GM18909 (cell line): ENCODE results near the gene OSBPL7.

Experiments
- ATAC-seq: cut with Tn5 transposase; IDR thresholded peaks from one replicate; pipeline ENCODE4 v1.9.1; 2021; ENCODE audit warnings: mild to moderate bottlenecking; ENCODE audit not compliant: unreplicated experiment, poor library complexity

OSBPL7 gene

GRCh38 chr17:47808036-47808829 lies 13.4 kb downstream of the OSBPL7 start:
- no peak for ATAC-seq

- ATAC-seq, result no peak
Measured at GRCh38 chr17:47807421-47807820, 14.2 kb downstream of the OSBPL7 start.

GRCh38 chr17:47806913-47807255 lies 14.7 kb downstream of the OSBPL7 start:
- no peak for ATAC-seq

- ATAC-seq, result no peak
Measured at GRCh38 chr17:47806026-47806912, 15.3 kb downstream of the OSBPL7 start.

DNA sequence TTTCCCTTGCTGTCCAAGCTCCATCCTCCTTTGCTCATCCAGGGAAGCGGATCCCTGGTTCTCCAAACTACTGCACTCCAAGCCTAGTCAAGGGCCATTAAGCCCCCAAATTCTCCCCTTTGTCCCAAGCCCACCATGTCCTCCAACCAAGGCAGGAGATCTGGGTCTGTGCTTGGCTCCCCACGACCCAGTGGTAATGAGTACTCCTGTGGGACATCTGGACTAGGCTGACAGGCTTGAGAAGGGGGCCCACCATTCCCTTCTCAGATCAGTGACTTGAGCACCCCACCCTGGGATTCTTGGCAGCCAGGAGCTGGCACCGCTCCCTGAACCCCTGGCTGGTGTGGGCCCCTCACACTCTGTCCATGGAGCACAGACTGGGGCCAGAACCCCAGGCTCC lies 17.1 kb downstream of the OSBPL7 start:
- no peak for ATAC-seq

- no peak for ATAC-seq
Measured at GRCh38 chr17:47803751-47804150, 17.8 kb downstream of the OSBPL7 start.

DNA sequence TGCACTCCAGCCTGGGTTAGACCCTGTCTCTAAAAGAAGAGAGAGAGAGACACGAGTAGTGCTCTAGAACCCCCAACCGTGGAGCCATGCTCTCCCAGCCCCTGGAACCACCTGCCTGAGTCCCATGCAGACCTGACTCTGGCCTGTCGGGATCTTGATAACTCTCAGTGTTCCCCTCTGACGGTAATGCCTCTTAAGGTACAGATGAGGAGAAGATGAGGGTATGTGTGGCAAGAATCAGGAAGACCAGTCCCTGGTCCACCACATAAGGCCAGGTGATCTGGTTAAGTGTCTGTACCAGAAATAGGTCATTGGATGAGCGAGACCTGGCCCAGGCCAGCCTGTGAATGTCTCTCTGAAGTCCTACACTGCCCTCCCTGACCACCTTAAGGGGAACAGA lies 18.4 kb downstream of the OSBPL7 start:
- ATAC-seq, result no peak

- no peak for ATAC-seq
Measured at GRCh38 chr17:47802341-47803022, 19.1 kb downstream of the OSBPL7 start.

- no peak for ATAC-seq
Measured at GRCh38 chr17:47801906-47802305, 19.7 kb downstream of the OSBPL7 start.

- no peak for ATAC-seq
Measured at GRCh38 chr17:47801176-47801765, 20.3 kb downstream of the OSBPL7 start.

DNA sequence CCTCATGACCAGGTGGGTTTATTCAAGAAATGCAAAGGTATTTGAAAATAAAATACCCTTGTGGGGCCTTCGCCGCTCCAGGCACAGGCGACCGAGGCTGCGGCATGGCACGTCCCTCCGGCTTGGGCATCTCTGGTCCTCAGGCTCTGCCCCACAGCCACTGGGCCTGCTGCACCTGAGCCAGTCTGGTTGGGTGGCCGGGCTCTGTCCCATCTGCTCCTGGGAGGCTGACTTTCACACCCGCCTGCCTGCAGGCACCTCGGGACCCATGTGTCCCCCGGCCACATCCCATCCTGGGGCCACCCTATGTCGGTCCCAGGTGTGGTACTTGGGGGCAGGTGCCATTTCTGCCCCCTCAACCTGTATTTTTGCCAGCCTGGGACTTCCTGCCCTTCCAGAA lies 20.9 kb downstream of the OSBPL7 start:
- no peak for ATAC-seq

DNA sequence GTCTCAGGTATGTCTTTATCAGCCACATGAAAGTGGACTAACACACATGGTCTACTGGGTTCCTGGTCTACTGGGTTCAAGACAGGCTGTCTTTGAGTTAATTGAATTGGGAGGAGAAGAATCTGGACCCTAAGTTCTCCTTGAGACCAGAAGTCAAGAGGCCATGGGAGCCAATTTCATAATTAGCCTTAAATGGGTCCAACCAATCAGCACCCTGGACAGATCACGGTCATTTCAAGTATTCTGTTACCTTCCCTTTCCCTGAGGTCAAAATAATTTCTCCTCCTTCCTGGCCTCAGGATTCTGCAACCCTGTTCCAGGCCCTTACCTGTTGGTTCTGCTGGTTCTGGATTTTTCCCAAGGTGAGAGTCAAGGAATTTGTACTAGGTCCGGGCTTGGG lies 23.8 kb downstream of the OSBPL7 start:
- ATAC-seq, result no peak

- no peak for ATAC-seq
Measured at GRCh38 chr17:47792979-47793378, 28.6 kb downstream of the OSBPL7 start.

GRCh38 chr17:47792457-47792856 lies 29.1 kb downstream of the OSBPL7 start:
- ATAC-seq, result no peak

DNA sequence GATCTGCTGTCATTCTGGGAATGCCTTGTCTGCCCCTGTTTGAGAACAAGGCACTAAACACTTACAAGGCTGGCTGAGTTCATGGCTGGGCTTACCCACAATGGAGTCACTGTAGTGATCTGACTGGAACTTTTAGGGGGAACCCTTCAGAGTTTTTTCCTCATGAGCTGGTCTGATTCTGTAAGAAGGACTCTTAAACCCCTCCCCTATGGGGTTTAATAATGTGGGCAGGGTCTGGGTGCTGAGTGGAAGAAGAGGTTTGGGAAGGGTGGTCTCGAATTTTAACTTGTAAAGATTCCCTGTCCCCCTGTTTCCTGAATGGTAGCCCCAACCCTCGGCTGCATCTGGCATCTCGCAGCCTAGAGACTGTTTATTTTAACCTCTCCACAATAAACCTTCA lies 30.6 kb downstream of the OSBPL7 start:
- ATAC-seq, result no peak

GRCh38 chr17:47789611-47790561 lies 31.7 kb downstream of the OSBPL7 start:
- ATAC-seq, result no peak

DNA sequence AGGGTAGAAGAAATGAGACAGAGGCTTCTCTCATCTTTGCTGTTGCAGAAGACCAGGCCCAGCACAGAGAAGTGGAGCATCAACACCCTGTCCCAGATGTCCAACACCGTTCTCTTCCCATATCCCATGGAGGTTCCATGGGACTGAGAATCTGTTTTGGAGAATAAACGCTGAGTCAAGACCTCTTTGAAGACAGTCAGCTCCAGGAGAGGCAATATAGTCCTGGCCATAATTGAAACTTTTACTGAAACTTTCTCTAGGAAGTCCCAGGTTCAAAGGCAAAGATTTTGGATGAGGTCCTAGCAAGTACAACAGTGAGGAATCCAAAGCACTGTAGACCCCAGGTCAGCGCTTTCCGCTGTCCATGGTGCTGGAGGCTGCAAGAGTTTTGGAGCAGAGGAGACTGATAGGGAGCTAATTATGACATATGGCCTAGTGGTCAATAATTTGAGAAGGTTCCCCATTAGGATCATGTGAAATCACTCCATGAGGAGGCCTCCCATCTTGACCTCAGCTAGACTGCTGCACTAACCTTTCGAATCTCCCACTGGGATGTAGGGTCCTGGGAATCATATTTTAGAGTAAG lies 36.0 kb downstream of the OSBPL7 start:
- ATAC-seq, result no peak

GRCh38 chr17:47781397-47781796 lies 40.2 kb downstream of the OSBPL7 start:
- ATAC-seq, result no peak

DNA sequence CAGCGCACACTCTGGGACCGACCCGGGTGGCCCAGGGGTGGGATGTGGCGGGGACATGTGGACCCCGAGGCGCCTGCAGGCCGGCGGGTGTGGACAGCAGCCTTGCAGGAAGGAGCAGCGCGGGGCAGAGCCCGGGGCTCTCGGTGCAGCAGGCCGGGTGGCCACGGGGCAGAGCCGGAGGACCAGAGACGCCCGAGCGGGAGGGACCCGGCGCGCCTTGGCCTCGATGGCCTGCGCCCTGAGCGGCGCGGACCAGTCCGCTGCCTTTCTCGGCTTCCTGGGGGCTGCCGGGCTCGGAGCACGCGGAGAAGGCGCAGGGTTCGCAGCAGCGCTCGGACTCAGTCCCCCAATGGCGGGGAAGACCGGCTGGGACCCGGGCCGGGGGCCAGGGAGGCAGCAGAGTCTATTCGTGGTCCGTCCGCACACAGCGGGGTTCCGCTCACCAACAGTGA lies 43.4 kb downstream of the OSBPL7 start:
- no peak for ATAC-seq
